MCF 10A (cell line): Measurements from ENCODE around the gene MORC3. TPM values are rescaled to one million over a fixed set of nuclear protein-coding genes. Genes with fewer than 3 reads are reported as not detected.
A peak's percentile ranks its signal among the peaks of the same experiment; 100 is the strongest.
"Not testable (repeated sequence)": the region's sequence is repeated elsewhere in the genome, so short reads cannot be mapped to it uniquely, and the experiment has no call there.

Experiments used
- Bru-seq: library from RNA; stranded (reverse); fragments of 400-500 nt; gene quantifications from one replicate; lab custom pipeline; 2021; lab: Mats Ljungman, UMichigan
- BruChase-seq, 2 experiments: library from RNA; stranded (reverse); fragments of 400-500 nt; gene quantifications; one replicate each; lab custom pipeline; 2021; lab: Mats Ljungman, UMichigan
- BruUV-seq: library from RNA; stranded (reverse); fragments of 400-500 nt; replicated peaks from 2 replicates; lab custom pipeline; 2021; lab: Mats Ljungman, UMichigan
- CTCF ChIA-PET: fragments of 300-600 bp; sonication (Branson Sonifier 250); formaldehyde crosslinking; extraction: SDS; loops from one replicate; lab custom pipeline; 2021; ENCODE audit warnings: antibody characterized with exemption, inconsistent platforms; lab: Yijun Ruan, JAX
- POLR2A ChIA-PET: fragments of 300-600, 350-650 bp; sonication (Branson Sonifier 250); formaldehyde crosslinking; extraction: SDS; loops from one replicate; lab custom pipeline; 2020; ENCODE audit warnings: antibody characterized with exemption, inconsistent platforms; lab: Yijun Ruan, JAX
- DNase-seq: peaks from one replicate; pipeline ENCODE4 v3.0.0-alpha.2; 2018; ENCODE audit not compliant: unreplicated experiment
- H3K27ac Mint-ChIP-seq: one replicate; pipeline ENCODE4 v1.8.0; 2022; ENCODE audit warnings: mild to moderate bottlenecking, low read depth, mixed read lengths; ENCODE audit not compliant: unreplicated experiment
- H3K27me3 Mint-ChIP-seq: one replicate; pipeline ENCODE4 v1.8.0; 2022; ENCODE audit warnings: mixed read lengths; ENCODE audit not compliant: insufficient read depth, unreplicated experiment
- H3K36me3 Mint-ChIP-seq: one replicate; pipeline ENCODE4 v1.8.0; 2022; ENCODE audit warnings: mild to moderate bottlenecking, moderate library complexity, mixed read lengths; ENCODE audit not compliant: insufficient read depth, unreplicated experiment
- H3K4me1 Mint-ChIP-seq: one replicate; pipeline ENCODE4 v1.8.0; 2022; ENCODE audit warnings: mixed read lengths; ENCODE audit not compliant: insufficient read depth, unreplicated experiment
- H3K4me3 Mint-ChIP-seq: one replicate; pipeline ENCODE4 v1.8.0; 2022; ENCODE audit warnings: mild to moderate bottlenecking, moderate library complexity, mixed read lengths; ENCODE audit not compliant: unreplicated experiment
- H3K9me3 Mint-ChIP-seq: one replicate; pipeline ENCODE4 v1.8.0; 2022; ENCODE audit warnings: mixed read lengths; ENCODE audit not compliant: unreplicated experiment
- intact Hi-C: fragments of 100-400 bp; cut with micrococcal nuclease; formaldehyde crosslinking; loops from 2 replicates; pipeline ENCODE4 v1.14.1; 2022
- long read RNA-seq: library from polyadenylated mRNA; stranded (forward); transcript quantifications from one replicate; pipeline ENCODE4 v2.0.0, GENCODE V29; 2022
- total RNA-seq: library from RNA; stranded (reverse); gene quantifications from 2 replicates; pipeline ENCODE4 v1.2.3, GENCODE V29; 2022
- TF ChIP-seq, protein P1 (sequence below): fragments of 200-600 bp; IDR thresholded peaks from one replicate; pipeline ENCODE4 v1.8.0; 2022; ENCODE audit warnings: antibody characterized with exemption, mild to moderate bottlenecking; ENCODE audit not compliant: unreplicated experiment

The MORC3 gene
- total RNA-seq (31.1 and 32.3 TPM in 2 replicates), Bru-seq, nascent RNA (percentile 84 among the genes with signal in this experiment), BruChase-seq, experiment 1, labeled RNA remaining after a 6-hour chase (percentile 84 among the genes with signal in this experiment), BruChase-seq, experiment 2, labeled RNA remaining after a 2-hour chase (percentile 88 among the genes with signal in this experiment)
- long read RNA-seq, full-length matches to known transcripts = 28 of 45 reads
- long read RNA-seq, partial matches to known transcripts = 8 of 45 reads
- long read RNA-seq, other reads (novel, unspliced or antisense) = 9 of 45 reads

- DNase-seq = peak; percentile 99
- no peaks in the 10 kb centered on the region for H3K27me3 Mint-ChIP-seq
- peak within 1 kb of the TSS; percentile 95 for H3K27ac Mint-ChIP-seq
- CTCF ChIA-PET = interaction anchor here (0.6 to 1.1 kb wide), 10 partner anchors 13 to 1434 kb away, joined by 3 to 6 read pairs (median 4); no protein-coding TSS in a partner anchor
- peaks cover 28% of the 10 kb centered on the region for H3K36me3 Mint-ChIP-seq
- H3K4me3 Mint-ChIP-seq = peak within 1 kb of the TSS; percentile 82
- POLR2A ChIA-PET = interaction anchor here (0.5 to 8.7 kb wide), 38 partner anchors 10 to 1511 kb away, joined by 3 to 114 read pairs (median 4); partner anchors contain the start of genes DYRK1A and SETD4
- TF ChIP-seq, protein P1, sequence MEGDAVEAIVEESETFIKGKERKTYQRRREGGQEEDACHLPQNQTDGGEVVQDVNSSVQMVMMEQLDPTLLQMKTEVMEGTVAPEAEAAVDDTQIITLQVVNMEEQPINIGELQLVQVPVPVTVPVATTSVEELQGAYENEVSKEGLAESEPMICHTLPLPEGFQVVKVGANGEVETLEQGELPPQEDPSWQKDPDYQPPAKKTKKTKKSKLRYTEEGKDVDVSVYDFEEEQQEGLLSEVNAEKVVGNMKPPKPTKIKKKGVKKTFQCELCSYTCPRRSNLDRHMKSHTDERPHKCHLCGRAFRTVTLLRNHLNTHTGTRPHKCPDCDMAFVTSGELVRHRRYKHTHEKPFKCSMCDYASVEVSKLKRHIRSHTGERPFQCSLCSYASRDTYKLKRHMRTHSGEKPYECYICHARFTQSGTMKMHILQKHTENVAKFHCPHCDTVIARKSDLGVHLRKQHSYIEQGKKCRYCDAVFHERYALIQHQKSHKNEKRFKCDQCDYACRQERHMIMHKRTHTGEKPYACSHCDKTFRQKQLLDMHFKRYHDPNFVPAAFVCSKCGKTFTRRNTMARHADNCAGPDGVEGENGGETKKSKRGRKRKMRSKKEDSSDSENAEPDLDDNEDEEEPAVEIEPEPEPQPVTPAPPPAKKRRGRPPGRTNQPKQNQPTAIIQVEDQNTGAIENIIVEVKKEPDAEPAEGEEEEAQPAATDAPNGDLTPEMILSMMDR = no peak
- BruUV-seq = no TSS peak
- H3K9me3 Mint-ChIP-seq = peaks cover 8% of the 10 kb centered on the region
- H3K4me1 Mint-ChIP-seq = peaks cover 21% of the 10 kb centered on the region
- intact Hi-C loops = loop anchor here (1.0 kb wide), 1 partner anchor 111 kb away; no protein-coding TSS in a partner anchor
These were observed at the start of gene MORC3 for GRCh38 chr21:36319767-36320420. MORC3 (plus strand) TSS chr21:36320197; CDS start chr21:36320265, 68 bp downstream.

DNA sequence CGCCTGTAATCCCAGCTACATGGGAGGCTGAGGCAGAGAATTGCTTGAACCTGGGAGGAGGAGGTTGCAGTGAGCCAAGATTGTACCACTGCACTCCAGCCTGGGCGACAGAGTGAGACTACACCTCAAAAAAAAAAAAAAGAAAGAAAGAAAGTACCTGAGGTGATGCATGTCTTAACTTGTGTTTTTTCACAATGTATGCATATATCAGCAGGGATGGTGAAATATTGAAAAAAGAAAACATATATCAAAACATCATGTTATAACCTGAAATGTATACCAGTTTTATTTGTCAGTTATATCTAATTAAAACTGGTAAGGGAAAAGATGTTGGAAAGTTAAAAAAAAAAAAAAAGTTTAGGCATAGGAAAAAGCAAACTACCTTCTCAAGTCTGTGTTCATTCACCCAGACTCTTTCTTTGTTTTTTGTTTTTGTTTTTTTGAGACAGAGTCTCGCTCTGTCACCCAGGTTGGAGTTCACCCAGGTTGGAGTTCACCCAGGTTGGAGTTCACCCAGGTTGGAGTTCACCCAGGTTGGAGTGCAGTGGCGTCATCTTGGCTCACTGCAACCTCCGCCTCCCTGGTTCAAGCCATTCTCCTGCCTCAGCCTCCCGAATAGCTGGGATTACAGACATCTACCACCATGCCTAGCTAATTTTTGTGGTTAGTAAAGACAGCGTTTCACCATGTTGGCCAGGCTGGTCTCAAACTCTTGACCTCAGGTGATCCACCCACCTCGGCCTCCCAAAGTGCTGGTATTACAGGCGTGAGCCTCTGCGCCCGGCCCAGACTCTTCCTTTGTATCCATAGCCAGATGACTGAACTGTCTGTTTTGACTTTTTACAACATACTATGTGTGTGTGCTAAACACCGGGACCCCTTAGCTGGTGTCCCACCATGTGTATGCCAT lies 49.0 kb upstream of the MORC3 start:
- intact Hi-C loops, H3K9me3 Mint-ChIP-seq, H3K4me1 Mint-ChIP-seq, BruUV-seq, H3K36me3 Mint-ChIP-seq, H3K4me3 Mint-ChIP-seq, H3K27me3 Mint-ChIP-seq, H3K27ac Mint-ChIP-seq: not testable (repeated sequence)
- ChIA-PET POLR2A (interaction anchor here (1.7 kb wide), 1 partner anchor 49 kb away, joined by 4 read pairs; the partner anchor contains the start of gene MORC3), CTCF (interaction anchor here (1.5 kb wide), 1 partner anchor 8 kb away, joined by 3 read pairs; no protein-coding TSS in a partner anchor)
- DNase-seq = peak; percentile 23

- no peak overlapping the region for H3K27ac Mint-ChIP-seq
- intact Hi-C loops = no loop called here
- CTCF ChIA-PET = interaction anchor here (0.6 kb wide), 1 partner anchor 1615 kb away, joined by 4 read pairs; no protein-coding TSS in a partner anchor
These were observed 45.9 kb upstream of the MORC3 start for GRCh38 chr21:36274128-36274527.

More at GRCh38 chr21:36274128-36274527, 45.9 kb upstream of the MORC3 start:
- Mint-ChIP-seq H3K4me3 (no peak overlapping the region), H3K36me3 (no peaks in the 10 kb centered on the region), H3K27me3 (no peaks in the 10 kb centered on the region), H3K4me1 (no peaks in the 10 kb centered on the region), H3K9me3 (no peaks in the 10 kb centered on the region)
- BruUV-seq = no TSS peak
- DNase-seq = no peak
- TF ChIP-seq, protein P1 = no peak
- POLR2A ChIA-PET = interaction anchor here (0.6 kb wide), 1 partner anchor 25 kb away, joined by 3 read pairs; no protein-coding TSS in a partner anchor
